Nephron (organoid): ENCODE results near the gene DNMT1.

Experiments used
- H3K27ac Mint-ChIP-seq, 3 experiments: 2 replicates each; pipeline ENCODE4 v1.8.0; 2020; ENCODE audit warnings: mixed read lengths in 3 of 3, mild to moderate bottlenecking in 2 of 3, moderate library complexity in 1 of 3
- H3K27me3 Mint-ChIP-seq: 2 replicates; pipeline ENCODE4 v1.8.0; 2021; ENCODE audit warnings: low read depth, mild to moderate bottlenecking, moderate library complexity, mixed read lengths
- H3K36me3 Mint-ChIP-seq: 2 replicates; pipeline ENCODE4 v1.8.0; 2020; ENCODE audit warnings: low read depth, mixed read lengths
- H3K4me1 Mint-ChIP-seq: 2 replicates; pipeline ENCODE4 v1.8.0; 2020; ENCODE audit warnings: mixed read lengths
- H3K4me3 Mint-ChIP-seq, 3 experiments: 2 replicates each; pipeline ENCODE4 v1.8.0; 2020; ENCODE audit warnings: mild to moderate bottlenecking in 3 of 3, mixed read lengths in 3 of 3, moderate library complexity in 2 of 3
- H3K9me3 Mint-ChIP-seq: 2 replicates; pipeline ENCODE4 v1.8.0; 2020; ENCODE audit warnings: mixed read lengths
- TF ChIP-seq, protein P1 (sequence below), 3 experiments: fragments of 200-600 bp; sonication (generic); IDR thresholded peaks; one replicate each; pipeline ENCODE4 v1.5.0; 2021; ENCODE audit warnings: antibody characterized with exemption in 3 of 3; ENCODE audit not compliant: unreplicated experiment in 3 of 3

Gene DNMT1

DNA sequence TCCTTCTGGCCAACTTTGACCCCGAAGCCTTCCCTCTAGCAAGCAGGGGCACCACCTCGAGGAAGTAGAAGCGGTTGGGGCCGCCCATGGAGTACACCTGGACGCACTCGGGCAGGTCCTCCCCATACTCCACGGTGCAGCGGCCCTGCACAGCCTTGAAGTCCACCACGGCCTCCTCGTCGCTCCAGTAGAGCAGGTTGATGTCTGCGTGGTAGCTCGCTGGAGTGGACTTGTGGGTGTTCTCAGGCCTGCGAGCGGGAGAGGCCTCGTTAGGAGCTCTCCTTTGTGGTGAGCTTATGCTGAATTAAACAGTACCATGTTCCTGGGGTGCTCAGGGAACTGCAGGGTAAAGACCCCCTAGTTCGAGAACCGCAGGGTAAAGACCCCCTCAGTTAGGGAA, 52.8 kb downstream of the DNMT1 start:
- Mint-ChIP-seq H3K27me3 (no peaks in the 10 kb centered on the region), H3K4me1 (no peaks in the 10 kb centered on the region), H3K36me3 (peaks cover 45% of the 10 kb centered on the region), H3K4me3 (no peak overlapping the region), H3K9me3 (no peaks in the 10 kb centered on the region), H3K27ac (no peak overlapping the region)
- TF ChIP-seq, protein P1, sequence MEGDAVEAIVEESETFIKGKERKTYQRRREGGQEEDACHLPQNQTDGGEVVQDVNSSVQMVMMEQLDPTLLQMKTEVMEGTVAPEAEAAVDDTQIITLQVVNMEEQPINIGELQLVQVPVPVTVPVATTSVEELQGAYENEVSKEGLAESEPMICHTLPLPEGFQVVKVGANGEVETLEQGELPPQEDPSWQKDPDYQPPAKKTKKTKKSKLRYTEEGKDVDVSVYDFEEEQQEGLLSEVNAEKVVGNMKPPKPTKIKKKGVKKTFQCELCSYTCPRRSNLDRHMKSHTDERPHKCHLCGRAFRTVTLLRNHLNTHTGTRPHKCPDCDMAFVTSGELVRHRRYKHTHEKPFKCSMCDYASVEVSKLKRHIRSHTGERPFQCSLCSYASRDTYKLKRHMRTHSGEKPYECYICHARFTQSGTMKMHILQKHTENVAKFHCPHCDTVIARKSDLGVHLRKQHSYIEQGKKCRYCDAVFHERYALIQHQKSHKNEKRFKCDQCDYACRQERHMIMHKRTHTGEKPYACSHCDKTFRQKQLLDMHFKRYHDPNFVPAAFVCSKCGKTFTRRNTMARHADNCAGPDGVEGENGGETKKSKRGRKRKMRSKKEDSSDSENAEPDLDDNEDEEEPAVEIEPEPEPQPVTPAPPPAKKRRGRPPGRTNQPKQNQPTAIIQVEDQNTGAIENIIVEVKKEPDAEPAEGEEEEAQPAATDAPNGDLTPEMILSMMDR (IDR thresholded peaks at IDR 0.05; ENCODE audit: unreplicated experiment in 3 of 3) = no peak

DNA sequence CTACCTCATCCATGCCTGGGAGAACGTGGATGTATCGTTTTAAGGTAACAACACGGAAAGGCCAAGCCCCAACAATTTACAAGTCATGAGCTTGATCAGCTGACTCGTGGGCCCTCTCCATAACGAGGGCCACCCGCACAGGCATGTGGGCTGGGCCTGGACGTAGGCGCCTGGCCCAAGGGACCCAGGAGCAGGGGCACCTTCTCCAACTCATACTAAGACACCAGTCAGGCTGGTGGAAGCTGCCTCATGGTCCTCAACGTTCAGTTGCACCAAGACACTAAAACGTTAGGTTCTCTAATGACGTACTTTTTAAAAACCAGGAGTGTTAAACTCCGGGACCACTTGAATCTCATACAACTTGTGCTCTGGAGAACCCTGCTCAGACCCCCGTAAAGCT, 53.3 kb downstream of the DNMT1 start:
- Mint-ChIP-seq H3K4me3 (no peak overlapping the region), H3K4me1 (no peaks in the 10 kb centered on the region), H3K9me3 (no peaks in the 10 kb centered on the region), H3K36me3 (peaks cover 43% of the 10 kb centered on the region), H3K27me3 (no peaks in the 10 kb centered on the region), H3K27ac (no peak overlapping the region)
- TF ChIP-seq, protein P1 (IDR thresholded peaks at IDR 0.05; ENCODE audit: unreplicated experiment in 3 of 3) = no peak

DNA sequence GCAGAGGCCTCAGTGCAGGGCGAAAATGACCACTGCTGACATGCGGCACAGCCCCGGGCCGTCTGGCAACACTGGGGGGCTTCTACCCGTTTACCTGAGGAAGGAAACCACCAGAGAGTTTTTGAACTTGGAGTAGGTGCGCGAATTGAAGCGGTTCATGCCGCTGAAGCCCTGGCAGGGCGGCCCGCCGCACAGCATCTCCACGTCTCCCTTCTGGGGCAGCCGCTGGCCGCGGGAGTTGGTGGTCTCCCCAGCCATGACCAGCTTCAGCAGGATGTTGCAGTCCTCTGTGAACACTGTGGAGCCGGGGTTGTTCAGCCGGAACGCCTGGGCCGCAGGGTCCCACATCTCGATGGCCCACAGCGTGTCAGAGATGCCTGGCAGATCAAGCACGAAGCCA, 54.8 kb downstream of the DNMT1 start:
- H3K27me3 Mint-ChIP-seq = no peaks in the 10 kb centered on the region
- H3K4me1 Mint-ChIP-seq = no peaks in the 10 kb centered on the region
- no peaks in the 10 kb centered on the region for H3K9me3 Mint-ChIP-seq
- H3K36me3 Mint-ChIP-seq = peaks cover 30% of the 10 kb centered on the region
- TF ChIP-seq, protein P1 (IDR thresholded peaks at IDR 0.05; ENCODE audit: unreplicated experiment in 3 of 3) = no peak
- H3K4me3 Mint-ChIP-seq = no peak overlapping the region
- no peak overlapping the region for H3K27ac Mint-ChIP-seq

GRCh38 chr19:10138879-10139795, 55.6 kb downstream of the DNMT1 start:
- no peaks in the 10 kb centered on the region for H3K27me3 Mint-ChIP-seq
- no peaks in the 10 kb centered on the region for H3K9me3 Mint-ChIP-seq
- peaks cover 25% of the 10 kb centered on the region for H3K36me3 Mint-ChIP-seq

GRCh38 chr19:10137751-10138682, 56.7 kb downstream of the DNMT1 start:
- TF ChIP-seq, protein P1 (IDR thresholded peaks at IDR 0.05; ENCODE audit: unreplicated experiment in 3 of 3) = no peak
- Mint-ChIP-seq H3K4me1 (no peaks in the 10 kb centered on the region), H3K27me3 (no peaks in the 10 kb centered on the region), H3K4me3 (no peak overlapping the region), H3K36me3 (peaks cover 30% of the 10 kb centered on the region), H3K9me3 (no peaks in the 10 kb centered on the region), H3K27ac (no peak overlapping the region)

More at GRCh38 chr19:10138879-10139795, 55.6 kb downstream of the DNMT1 start:
- TF ChIP-seq, protein P1 (IDR thresholded peaks at IDR 0.05; ENCODE audit: unreplicated experiment in 3 of 3) = no peak
- Mint-ChIP-seq H3K4me1 (no peaks in the 10 kb centered on the region), H3K4me3 (no peak overlapping the region), H3K27ac (no peak overlapping the region)
